GM21360 (cell line): Measurements from ENCODE around the gene DNLZ.

Experiments
- ATAC-seq: cut with Tn5 transposase; IDR thresholded peaks from one replicate; pipeline ENCODE4 v1.9.1; 2021; ENCODE audit warnings: mild to moderate bottlenecking, moderate library complexity; ENCODE audit not compliant: unreplicated experiment

DNLZ gene

GRCh38 chr9:136377341-136378169 is 14.0 kb upstream of the DNLZ start:
- ATAC-seq: no peak

GRCh38 chr9:136376457-136376856 is 12.9 kb upstream of the DNLZ start:
- ATAC-seq: no peak

- ATAC-seq: no peak
These were observed 11.6 kb upstream of the DNLZ start for GRCh38 chr9:136375096-136375495.

- ATAC-seq: no peak
These were observed 10.6 kb upstream of the DNLZ start for GRCh38 chr9:136374183-136374575.

- no peak for ATAC-seq
These were observed 10.0 kb upstream of the DNLZ start, which contains the start of gene CARD9 for GRCh38 chr9:136373300-136374182. Gene CARD9 (minus strand): TSS chr9:136373669. CDS start chr9:136372078, 1,591 bp downstream.

- no peak for ATAC-seq
These were observed 9.2 kb upstream of the DNLZ start for GRCh38 chr9:136372561-136373299.

GRCh38 chr9:136372006-136372405 is 8.5 kb upstream of the DNLZ start:
- no peak for ATAC-seq

- no peak for ATAC-seq
These were observed 8.0 kb upstream of the DNLZ start for GRCh38 chr9:136371533-136371880.

GRCh38 chr9:136370687-136371532 is 7.4 kb upstream of the DNLZ start:
- ATAC-seq: no peak

GRCh38 chr9:136370037-136370436 is 6.5 kb upstream of the DNLZ start:
- ATAC-seq: no peak

- ATAC-seq: no peak
These were observed 4.6 kb upstream of the DNLZ start for GRCh38 chr9:136368190-136368589.

GRCh38 chr9:136367296-136368145 is 4.0 kb upstream of the DNLZ start:
- no peak for ATAC-seq

GRCh38 chr9:136366826-136367225 is 3.3 kb upstream of the DNLZ start:
- ATAC-seq: no peak

GRCh38 chr9:136365775-136366222 is 2.3 kb upstream of the DNLZ start:
- no peak for ATAC-seq

GRCh38 chr9:136364942-136365774 is 1.6 kb upstream of the DNLZ start:
- no peak for ATAC-seq

- no peak for ATAC-seq
These were observed 605 bp upstream of the DNLZ start for GRCh38 chr9:136363949-136364748.

- no peak for ATAC-seq
These were observed 1.1 kb downstream of the DNLZ start for GRCh38 chr9:136362450-136362784.
